ENCODE results near the gene NHLRC4.

The NHLRC4 gene

DNA sequence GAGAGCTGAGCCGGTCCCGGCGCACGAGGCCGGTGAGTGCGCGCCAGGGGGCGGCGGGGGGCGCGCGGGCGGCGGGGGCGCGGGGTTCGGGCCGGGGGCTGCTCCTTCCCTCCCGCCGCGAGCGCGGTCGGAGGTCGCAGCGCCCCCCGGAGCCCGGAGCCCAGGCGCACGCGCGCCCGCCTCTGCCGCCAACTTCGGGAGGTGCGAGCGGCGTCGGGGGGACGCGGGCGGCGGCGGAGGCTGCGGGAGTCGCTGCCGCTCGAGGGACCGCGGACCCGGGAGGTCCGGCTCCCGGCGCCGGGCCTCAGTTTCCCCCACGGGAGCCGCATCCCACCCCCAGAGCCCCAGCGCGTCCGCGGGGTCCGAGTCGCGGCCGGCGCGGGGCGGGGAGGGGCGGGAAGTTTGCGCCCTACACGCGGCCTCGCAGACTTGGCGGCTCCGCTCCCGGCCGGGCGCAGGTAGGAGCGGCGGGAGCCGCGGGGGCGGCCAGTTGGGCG lies 6.6 kb upstream of the NHLRC4 start, which contains the start of gene PRR35:
TSS of gene PRR35 (plus strand) at position 191 of the 497 bp plus-strand sequence. CDS start 2,901 bp downstream, outside the sequence.
- peaks cover 35% of the 10 kb centered on the region for H3K27me3 ChIP-seq (ENCODE audit: insufficient read depth, poor library complexity, severe bottlenecking)
- ATAC-seq (ENCODE audit: low read depth) = no peak
- H3K4me1 ChIP-seq (ENCODE audit: insufficient read depth, poor library complexity, severe bottlenecking) = no peaks in the 10 kb centered on the region
- no peaks in the 10 kb centered on the region for H3K36me3 ChIP-seq (ENCODE audit: low read depth)
- TF ChIP-seq, protein P1, sequence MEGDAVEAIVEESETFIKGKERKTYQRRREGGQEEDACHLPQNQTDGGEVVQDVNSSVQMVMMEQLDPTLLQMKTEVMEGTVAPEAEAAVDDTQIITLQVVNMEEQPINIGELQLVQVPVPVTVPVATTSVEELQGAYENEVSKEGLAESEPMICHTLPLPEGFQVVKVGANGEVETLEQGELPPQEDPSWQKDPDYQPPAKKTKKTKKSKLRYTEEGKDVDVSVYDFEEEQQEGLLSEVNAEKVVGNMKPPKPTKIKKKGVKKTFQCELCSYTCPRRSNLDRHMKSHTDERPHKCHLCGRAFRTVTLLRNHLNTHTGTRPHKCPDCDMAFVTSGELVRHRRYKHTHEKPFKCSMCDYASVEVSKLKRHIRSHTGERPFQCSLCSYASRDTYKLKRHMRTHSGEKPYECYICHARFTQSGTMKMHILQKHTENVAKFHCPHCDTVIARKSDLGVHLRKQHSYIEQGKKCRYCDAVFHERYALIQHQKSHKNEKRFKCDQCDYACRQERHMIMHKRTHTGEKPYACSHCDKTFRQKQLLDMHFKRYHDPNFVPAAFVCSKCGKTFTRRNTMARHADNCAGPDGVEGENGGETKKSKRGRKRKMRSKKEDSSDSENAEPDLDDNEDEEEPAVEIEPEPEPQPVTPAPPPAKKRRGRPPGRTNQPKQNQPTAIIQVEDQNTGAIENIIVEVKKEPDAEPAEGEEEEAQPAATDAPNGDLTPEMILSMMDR (IDR thresholded peaks at IDR 0.05; ENCODE audit: poor library complexity, severe bottlenecking) = no peak
- H3K4me3 ChIP-seq (ENCODE audit: severe bottlenecking) = no peak within 1 kb of the TSS
- H3K27ac ChIP-seq (ENCODE audit: poor library complexity, severe bottlenecking) = no peak within 1 kb of the TSS
- no peaks in the 10 kb centered on the region for H3K9me3 ChIP-seq (ENCODE audit: severe bottlenecking)
- DNase-seq (ENCODE audit: low spot score) = no peak

- TF ChIP-seq, protein P1 (IDR thresholded peaks at IDR 0.05; ENCODE audit: poor library complexity, severe bottlenecking) = no peak
- Histone ChIP-seq H3K27ac (ENCODE audit: poor library complexity, severe bottlenecking) (no peak overlapping the region), H3K36me3 (ENCODE audit: low read depth) (no peaks in the 10 kb centered on the region), H3K9me3 (ENCODE audit: severe bottlenecking) (no peaks in the 10 kb centered on the region), H3K4me1 (ENCODE audit: insufficient read depth, poor library complexity, severe bottlenecking) (no peaks in the 10 kb centered on the region), H3K27me3 (ENCODE audit: insufficient read depth, poor library complexity, severe bottlenecking) (peaks cover 35% of the 10 kb centered on the region), H3K4me3 (ENCODE audit: severe bottlenecking) (no peak overlapping the region)
- ATAC-seq (ENCODE audit: low read depth) = no peak
- no peak for DNase-seq (ENCODE audit: low spot score)
Measured at GRCh38 chr16:560701-561412, 5.9 kb upstream of the NHLRC4 start.

DNA sequence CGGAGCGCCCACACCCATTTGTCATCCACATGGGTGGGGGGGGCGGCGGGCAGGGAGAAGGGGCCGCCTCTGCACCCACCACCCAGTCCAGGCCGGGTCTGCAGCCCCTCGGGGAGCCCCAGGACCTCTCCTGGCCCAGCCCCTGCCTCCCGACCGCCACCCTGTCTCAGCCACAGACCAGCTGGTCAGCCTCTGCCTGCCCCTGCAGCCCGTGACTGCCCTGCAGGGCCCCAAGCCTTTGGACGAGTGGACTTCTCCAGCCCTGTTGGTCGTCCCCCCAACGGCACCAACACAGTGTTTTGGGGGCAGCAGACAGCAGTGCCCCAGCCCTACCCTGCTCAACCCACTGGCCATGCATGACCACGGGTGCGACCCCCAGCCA lies 5.4 kb upstream of the NHLRC4 start:
- Histone ChIP-seq H3K4me1 (ENCODE audit: insufficient read depth, poor library complexity, severe bottlenecking) (no peaks in the 10 kb centered on the region), H3K36me3 (ENCODE audit: low read depth) (no peaks in the 10 kb centered on the region)
- DNase-seq (ENCODE audit: low spot score) = no peak

DNA sequence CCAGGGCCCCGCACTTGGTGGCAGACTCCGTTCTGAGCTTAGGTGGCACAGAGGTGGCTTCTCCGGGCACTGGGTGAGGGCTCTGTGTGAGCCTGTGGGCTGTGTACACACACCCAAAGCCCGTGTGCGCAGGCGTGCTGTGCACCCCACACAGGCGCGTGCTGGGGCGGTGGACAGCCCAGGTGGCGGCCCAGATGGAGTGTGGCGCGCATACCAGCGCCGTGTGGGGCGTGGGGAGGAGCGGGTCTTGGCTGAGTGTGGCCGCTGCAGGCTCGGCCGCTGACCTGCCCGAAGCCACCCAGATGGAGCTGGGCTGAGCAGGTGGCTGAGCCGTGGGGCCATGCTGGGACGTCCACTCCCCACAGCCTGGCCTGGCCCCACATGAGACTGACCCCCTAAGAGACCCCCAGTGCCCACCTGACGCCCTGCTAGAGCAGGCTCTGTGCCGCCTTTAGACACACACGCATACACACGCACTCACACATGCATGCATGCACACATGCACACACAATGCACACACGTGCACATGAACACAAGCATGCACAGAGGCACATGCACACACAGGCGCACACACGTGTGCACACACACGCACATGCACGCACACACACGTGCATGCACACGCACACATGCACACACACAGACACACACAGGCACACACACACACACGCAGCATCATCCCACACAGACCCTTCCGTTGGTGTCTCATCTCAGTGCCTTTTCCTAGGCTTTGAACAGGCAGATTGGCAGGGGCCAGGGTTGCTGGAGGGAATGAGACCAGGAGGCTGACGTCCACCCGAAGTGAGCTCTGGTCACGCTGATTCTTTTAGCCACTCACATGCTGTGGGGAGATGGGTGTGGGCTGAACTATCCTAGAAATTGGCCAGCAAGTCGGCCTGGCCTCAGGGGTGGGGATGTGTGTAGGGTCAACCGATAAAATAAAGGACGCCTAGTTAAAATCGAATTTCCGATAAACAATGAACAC lies 4.6 kb upstream of the NHLRC4 start:
- Histone ChIP-seq H3K4me1 (ENCODE audit: insufficient read depth, poor library complexity, severe bottlenecking) (peaks cover 5% of the 10 kb centered on the region), H3K27ac (ENCODE audit: poor library complexity, severe bottlenecking) (no peak overlapping the region), H3K4me3 (ENCODE audit: severe bottlenecking) (no peak overlapping the region), H3K9me3 (ENCODE audit: severe bottlenecking) (no peaks in the 10 kb centered on the region), H3K27me3 (ENCODE audit: insufficient read depth, poor library complexity, severe bottlenecking) (peaks cover 35% of the 10 kb centered on the region), H3K36me3 (ENCODE audit: low read depth) (no peaks in the 10 kb centered on the region)
- TF ChIP-seq, protein P1 (IDR thresholded peaks at IDR 0.05; ENCODE audit: poor library complexity, severe bottlenecking) = no peak
- DNase-seq (ENCODE audit: low spot score) (no peak), ATAC-seq (ENCODE audit: low read depth) (no peak)

More for the DNA sequence above, 5.4 kb upstream of the NHLRC4 start:
- Histone ChIP-seq H3K4me3 (ENCODE audit: severe bottlenecking) (no peak overlapping the region), H3K27me3 (ENCODE audit: insufficient read depth, poor library complexity, severe bottlenecking) (peaks cover 35% of the 10 kb centered on the region), H3K27ac (ENCODE audit: poor library complexity, severe bottlenecking) (no peak overlapping the region), H3K9me3 (ENCODE audit: severe bottlenecking) (no peaks in the 10 kb centered on the region)
- TF ChIP-seq, protein P1 (IDR thresholded peaks at IDR 0.05; ENCODE audit: poor library complexity, severe bottlenecking) = no peak
- ATAC-seq (ENCODE audit: low read depth) = no peak
